GM12875 (cell line): ENCODE results near the gene NEB.

ENCODE experiments used
- H3K4me3 ChIP-seq: one replicate; pipeline ENCODE4 v1.5.1; 2011; ENCODE audit warnings: low read depth, low read length, control low read depth
- TF ChIP-seq, protein P1 (sequence below): IDR thresholded peaks from 2 replicates; pipeline ENCODE4 v1.5.1; 2011; ENCODE audit warnings: low read depth, mild to moderate bottlenecking, control low read depth, inconsistent platforms, low read length, moderate library complexity, borderline replicate concordance; ENCODE audit not compliant: insufficient read depth

The NEB gene

DNA sequence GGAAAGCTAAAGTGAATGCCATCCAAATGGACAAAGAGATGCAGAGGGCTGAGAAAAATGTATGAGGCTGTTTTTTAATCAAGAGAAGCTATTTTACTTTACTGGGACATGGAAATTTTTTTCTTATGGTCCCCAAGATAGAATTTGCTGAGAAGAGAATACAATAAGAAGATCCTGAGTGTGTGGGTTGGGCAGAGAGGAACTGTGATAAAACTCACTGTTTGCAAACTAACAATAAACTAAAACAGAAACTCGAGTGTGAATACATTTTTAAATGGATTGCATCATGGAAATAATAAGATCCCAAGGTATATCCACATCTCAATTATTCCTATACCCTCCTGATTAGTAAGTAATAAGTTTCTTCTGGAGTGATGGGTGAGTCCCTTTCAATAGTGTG, 4.4 kb downstream of the NEB start:
- no peak overlapping the region for H3K4me3 ChIP-seq
- TF ChIP-seq, protein P1, sequence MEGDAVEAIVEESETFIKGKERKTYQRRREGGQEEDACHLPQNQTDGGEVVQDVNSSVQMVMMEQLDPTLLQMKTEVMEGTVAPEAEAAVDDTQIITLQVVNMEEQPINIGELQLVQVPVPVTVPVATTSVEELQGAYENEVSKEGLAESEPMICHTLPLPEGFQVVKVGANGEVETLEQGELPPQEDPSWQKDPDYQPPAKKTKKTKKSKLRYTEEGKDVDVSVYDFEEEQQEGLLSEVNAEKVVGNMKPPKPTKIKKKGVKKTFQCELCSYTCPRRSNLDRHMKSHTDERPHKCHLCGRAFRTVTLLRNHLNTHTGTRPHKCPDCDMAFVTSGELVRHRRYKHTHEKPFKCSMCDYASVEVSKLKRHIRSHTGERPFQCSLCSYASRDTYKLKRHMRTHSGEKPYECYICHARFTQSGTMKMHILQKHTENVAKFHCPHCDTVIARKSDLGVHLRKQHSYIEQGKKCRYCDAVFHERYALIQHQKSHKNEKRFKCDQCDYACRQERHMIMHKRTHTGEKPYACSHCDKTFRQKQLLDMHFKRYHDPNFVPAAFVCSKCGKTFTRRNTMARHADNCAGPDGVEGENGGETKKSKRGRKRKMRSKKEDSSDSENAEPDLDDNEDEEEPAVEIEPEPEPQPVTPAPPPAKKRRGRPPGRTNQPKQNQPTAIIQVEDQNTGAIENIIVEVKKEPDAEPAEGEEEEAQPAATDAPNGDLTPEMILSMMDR = no peak

DNA sequence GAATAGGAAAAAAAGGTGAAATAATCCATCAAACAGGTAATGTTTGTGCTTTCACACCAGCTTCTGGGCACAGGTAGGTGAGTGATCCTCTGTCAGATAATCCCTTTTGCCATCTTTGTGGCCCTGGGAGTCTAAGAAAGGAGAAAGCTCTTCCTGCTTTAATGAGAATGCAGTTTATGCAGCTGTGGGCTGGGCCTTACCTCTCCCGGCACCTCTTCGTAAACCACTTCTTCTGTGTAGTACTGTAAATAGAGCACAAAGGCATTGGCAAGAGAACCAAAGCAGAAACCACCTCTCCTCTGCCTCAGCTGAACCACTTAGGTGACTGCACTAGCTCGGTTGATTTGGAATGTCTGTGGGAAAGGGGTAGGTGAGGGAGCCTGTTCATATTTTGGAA, 4.9 kb downstream of the NEB start:
- no peak overlapping the region for H3K4me3 ChIP-seq
- TF ChIP-seq, protein P1 = no peak

DNA sequence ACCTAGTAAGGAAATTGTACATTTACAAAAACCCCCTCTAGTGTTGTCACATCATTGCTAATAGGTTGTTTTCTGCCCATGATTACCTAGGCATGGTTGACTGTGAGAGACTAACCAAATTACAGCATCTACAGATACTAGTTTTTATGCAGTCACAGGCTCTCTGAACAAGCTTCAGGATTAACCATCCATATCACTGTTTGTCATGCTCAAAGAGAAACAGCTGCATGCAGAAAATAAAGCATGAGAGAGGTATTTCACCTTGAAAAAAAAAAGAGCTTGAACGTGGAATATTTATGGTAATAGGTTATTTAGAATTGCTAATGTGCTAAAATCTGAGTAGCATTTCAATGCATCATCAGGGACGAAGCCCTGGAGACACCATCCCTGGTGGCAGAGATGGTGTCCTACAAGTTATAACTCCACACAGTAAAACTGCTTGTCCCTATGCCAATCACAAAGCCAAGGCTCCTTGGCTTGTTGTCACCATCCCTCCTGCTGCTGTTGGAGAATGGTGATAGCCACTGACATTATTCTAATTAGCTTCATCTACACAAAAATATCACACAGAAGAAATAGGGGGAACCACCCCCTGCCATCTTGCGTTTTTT, 5.4 kb downstream of the NEB start:
- TF ChIP-seq, protein P1 = no peak
- H3K4me3 ChIP-seq = no peak overlapping the region

DNA sequence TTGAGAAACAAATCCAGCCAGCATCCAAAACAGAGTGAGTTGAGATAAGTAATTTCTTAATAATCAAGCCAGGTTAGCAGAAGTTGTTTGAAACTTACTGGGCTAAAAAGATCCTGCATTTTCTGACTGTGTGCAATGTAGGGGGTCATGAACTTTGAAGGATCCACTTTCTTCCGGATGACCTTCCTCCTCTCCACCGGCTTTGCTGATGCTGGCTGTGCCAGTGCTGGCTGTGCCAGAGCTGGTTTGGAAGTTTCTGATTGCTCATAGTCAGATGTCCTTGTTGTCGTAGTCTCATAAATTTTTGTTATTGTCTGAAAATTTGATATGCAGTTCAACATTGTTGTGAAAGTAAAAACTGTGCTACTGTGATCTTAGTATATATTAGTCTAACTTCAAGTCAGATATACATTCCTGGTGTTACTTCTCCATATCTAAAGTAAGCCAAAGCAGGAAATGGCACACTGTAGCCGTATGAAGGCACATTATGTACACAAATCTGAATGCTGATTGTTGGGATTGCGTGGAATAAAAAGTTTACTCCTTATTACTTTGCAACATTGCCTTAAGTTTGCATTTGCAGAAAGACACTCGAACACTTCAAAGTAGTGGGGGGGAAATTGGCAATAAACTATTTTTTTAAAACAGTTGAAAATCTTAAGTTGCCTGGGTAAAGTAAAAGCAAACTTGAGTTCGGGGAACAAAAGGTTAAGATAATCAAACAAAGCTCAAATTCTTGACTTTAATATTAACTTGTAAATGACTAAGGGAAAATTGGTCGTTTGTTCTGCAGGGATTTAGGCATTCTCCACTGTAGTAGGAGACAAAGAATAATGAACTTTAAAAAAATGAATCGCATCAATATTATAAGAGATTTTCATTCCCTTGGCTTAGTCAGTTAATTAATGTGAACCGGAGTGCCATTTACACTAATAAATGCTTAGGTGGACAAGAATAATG, 6.4 kb downstream of the NEB start:
- H3K4me3 ChIP-seq = no peak overlapping the region
- TF ChIP-seq, protein P1 = no peak

DNA sequence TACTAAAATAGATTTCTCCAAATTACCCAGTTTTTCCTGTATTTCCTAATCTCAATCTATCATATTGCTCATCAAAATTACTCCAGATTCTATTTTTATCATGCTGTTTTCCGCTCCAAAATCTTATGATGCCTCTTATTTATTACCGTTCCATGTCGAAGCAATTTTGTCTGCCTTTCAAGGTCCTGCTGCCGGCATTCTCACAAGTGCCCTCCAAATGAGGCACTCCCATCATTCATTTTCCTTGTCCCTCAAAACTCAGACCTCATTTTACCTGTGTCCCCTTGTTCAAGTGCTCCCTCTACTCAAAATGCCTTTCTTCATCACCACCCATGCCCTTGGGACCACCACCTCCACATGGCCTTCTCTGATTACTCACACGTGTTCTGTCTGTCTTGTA, 13.1 kb downstream of the NEB start:
- H3K4me3 ChIP-seq = no peak overlapping the region
- TF ChIP-seq, protein P1 = no peak

DNA sequence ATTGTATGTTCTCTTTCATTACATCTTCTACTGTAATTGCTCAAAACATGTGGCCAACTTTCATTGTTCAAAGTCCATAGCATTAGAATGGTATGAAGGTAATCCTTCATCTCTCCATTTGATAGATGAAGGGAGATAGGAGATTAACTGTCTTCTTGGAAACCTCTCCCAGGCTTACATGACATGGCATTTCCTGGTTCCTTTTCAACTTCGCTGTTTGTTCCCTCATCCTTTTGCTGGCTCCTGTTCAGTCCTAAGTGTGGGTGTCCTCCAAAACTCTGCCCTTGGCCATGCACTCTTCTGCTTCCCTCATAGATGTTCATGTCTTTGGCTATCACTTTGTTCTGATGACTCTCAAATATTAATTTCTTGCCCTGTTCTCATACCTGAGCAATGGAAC, 13.8 kb downstream of the NEB start:
- TF ChIP-seq, protein P1 = no peak
- H3K4me3 ChIP-seq = no peak overlapping the region
